Sigmoid colon (tissue), 7 donors: ENCODE measurements around the gene C4BPA. TPM values are rescaled to one million over a fixed set of nuclear protein-coding genes. Genes with fewer than 3 reads are reported as not detected.

Experiments
- DNase-seq: peaks from one replicate; pipeline ENCODE4 v3.0.0-alpha.2; 2019
- H3K27ac ChIP-seq, 4 donors: fragments of 200-600 bp; sonication (generic); one replicate each; pipeline ENCODE4 v1.5.1; 2016 to 2019; ENCODE audit warnings: mild to moderate bottlenecking in 1 of 4
- H3K27me3 ChIP-seq, 3 donors: fragments of 200-600 bp; sonication (generic); one replicate each; pipeline ENCODE4 v1.5.1; 2019; ENCODE audit warnings: mild to moderate bottlenecking in 1 of 3
- H3K36me3 ChIP-seq, 4 donors: fragments of 200-600 bp; sonication (generic); one replicate each; pipeline ENCODE4 v1.5.1; 2016 to 2019
- H3K4me1 ChIP-seq, 4 donors: fragments of 200-600 bp; sonication (generic); one replicate each; pipeline ENCODE4 v1.5.1; 2017 to 2019
- H3K4me3 ChIP-seq, 4 donors: fragments of 200-600 bp; sonication (generic); one replicate each; pipeline ENCODE4 v1.5.1; 2017 to 2019; ENCODE audit warnings: mild to moderate bottlenecking in 2 of 4, moderate library complexity in 1 of 4
- H3K9me3 ChIP-seq, 4 donors: fragments of 200-600 bp in 3 of 4; sonication (generic) in 3 of 4; one replicate each; pipeline versions ENCODE4 v1.5.1 to v1.6.1; 2013 to 2019
- EP300 ChIP-seq, 4 donors: sonication (generic); formaldehyde crosslinking; IDR thresholded peaks; one replicate each; pipeline ENCODE4 v1.6.1; 2017; ENCODE audit warnings: antibody characterized with exemption in 4 of 4
- POLR2A ChIP-seq, 2 donors: fragments of 450-650 bp; IDR thresholded peaks; one replicate each; pipeline ENCODE4 v1.6.1; 2016; ENCODE audit warnings: antibody characterized with exemption in 2 of 2, mild to moderate bottlenecking in 2 of 2, moderate library complexity in 2 of 2
- POLR2AphosphoS5 ChIP-seq, 4 donors: sonication (generic); formaldehyde crosslinking; IDR thresholded peaks; one replicate each; pipeline ENCODE4 v1.6.1; 2017; ENCODE audit warnings: antibody characterized with exemption in 4 of 4
- WGBS, 2 donors: extraction: QIAGEN DNeasy Blood & Tissue Kit; methylation state at CpG; one replicate each; pipeline ENCODE4 v1.1.7; 2013; 5-methylcytosine and 5-hydroxymethylcytosine counted together
- intact Hi-C: fragments of 100-400 bp; cut with DNase I; formaldehyde crosslinking; loops from one replicate; pipeline ENCODE4 v1.15.1; 2023
- polyA plus RNA-seq, 3 donors: library from polyadenylated mRNA; stranded (reverse); fragments of 200-250 nt; gene quantifications; one replicate each; pipeline ENCODE4 v1.2.3, GENCODE V29; 2013
- total RNA-seq, 4 donors: library from RNA; depleted of rRNA; stranded (reverse); fragments of >200 nt; gene quantifications; one replicate each; pipeline ENCODE4 v1.1.0, GENCODE V29; 2016
- TF ChIP-seq, protein P1 (sequence below), 4 experiments: fragments of 450-650 bp in 3 of 4; fragments of 200-600 bp in 1 of 4; IDR thresholded peaks; one replicate each; pipeline ENCODE4 v1.5.1; 2016 to 2019; ENCODE audit warnings: antibody characterized with exemption in 4 of 4, mild to moderate bottlenecking in 3 of 4, moderate library complexity in 2 of 4
- donor health status: healthy with polysubstance abuse.
- donor health status: Bipolar disorder and iron deficiency.
- donor health status: healthy.

C4BPA gene
- total and polyA plus RNA-seq, 7 donors = 1.2 to 6.4 (median 2.5) TPM; not detected in 4

DNA sequence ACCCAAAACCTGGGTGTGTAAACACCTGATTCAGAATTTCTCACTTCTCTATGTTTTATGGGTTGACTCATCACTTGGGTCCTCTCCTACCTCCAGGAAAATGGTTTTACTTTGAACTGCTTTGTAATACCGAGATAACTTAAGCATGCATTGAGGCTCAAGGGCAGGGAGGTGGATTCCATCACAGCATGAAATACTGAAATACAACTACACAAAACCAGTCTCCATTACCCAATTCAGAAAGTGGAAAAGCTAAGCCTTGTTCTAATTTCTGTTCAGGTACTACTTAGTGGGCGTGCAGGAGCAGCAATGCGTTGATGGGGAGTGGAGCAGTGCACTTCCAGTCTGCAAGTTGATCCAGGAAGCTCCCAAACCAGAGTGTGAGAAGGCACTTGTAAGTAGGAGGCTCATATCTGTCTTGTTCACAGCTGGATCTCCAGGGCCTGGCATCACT, 6.1 kb upstream of the C4BPA start:
- Histone ChIP-seq H3K4me1 (no peaks in the 10 kb centered on the region), H3K27me3 (no peaks in the 10 kb centered on the region), H3K9me3 (no peaks in the 10 kb centered on the region), H3K27ac (no peak overlapping the region), H3K36me3 (no peaks in the 10 kb centered on the region), H3K4me3 (no peak overlapping the region)
- intact Hi-C loops = no loop called here
- 77 to 81% methylated on average over 3 of the region's 3 CpGs for WGBS, 2 donors
- no peak for TF ChIP-seq EP300 (IDR thresholded peaks at IDR 0.05)
- TF ChIP-seq POLR2A (IDR thresholded peaks at IDR 0.05) = no peak
- TF ChIP-seq, protein P1, sequence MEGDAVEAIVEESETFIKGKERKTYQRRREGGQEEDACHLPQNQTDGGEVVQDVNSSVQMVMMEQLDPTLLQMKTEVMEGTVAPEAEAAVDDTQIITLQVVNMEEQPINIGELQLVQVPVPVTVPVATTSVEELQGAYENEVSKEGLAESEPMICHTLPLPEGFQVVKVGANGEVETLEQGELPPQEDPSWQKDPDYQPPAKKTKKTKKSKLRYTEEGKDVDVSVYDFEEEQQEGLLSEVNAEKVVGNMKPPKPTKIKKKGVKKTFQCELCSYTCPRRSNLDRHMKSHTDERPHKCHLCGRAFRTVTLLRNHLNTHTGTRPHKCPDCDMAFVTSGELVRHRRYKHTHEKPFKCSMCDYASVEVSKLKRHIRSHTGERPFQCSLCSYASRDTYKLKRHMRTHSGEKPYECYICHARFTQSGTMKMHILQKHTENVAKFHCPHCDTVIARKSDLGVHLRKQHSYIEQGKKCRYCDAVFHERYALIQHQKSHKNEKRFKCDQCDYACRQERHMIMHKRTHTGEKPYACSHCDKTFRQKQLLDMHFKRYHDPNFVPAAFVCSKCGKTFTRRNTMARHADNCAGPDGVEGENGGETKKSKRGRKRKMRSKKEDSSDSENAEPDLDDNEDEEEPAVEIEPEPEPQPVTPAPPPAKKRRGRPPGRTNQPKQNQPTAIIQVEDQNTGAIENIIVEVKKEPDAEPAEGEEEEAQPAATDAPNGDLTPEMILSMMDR (IDR thresholded peaks at IDR 0.05) = no peak
- no peak for TF ChIP-seq POLR2AphosphoS5 (IDR thresholded peaks at IDR 0.05)
- no peak for DNase-seq

DNA sequence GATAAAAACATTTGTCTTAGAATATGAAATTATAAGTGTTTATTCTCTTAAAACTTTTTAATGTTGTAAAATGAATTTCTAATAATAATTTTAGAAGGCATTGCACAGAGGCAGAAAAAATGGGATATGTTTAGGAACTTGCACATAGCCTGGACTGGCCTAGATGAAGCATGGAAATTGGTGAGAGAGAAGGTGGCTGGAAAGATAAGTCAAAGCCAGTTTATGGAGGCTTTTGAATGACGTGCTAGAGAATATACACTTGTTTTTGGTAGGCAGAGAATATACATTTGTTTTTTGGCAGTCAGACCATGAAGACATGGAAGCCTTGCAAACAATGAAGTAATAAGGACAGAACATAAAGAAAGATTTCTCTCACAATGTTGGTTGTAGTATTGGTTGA, 2.3 kb upstream of the C4BPA start:
- H3K4me3 ChIP-seq = no peak overlapping the region
- H3K36me3 ChIP-seq = no peaks in the 10 kb centered on the region
- no peak for TF ChIP-seq EP300 (IDR thresholded peaks at IDR 0.05)
- no peak for TF ChIP-seq POLR2A (IDR thresholded peaks at IDR 0.05)
- TF ChIP-seq, protein P1 (IDR thresholded peaks at IDR 0.05) = no peak
- no peak for TF ChIP-seq POLR2AphosphoS5 (IDR thresholded peaks at IDR 0.05)
- no peaks in the 10 kb centered on the region for H3K27me3 ChIP-seq
- H3K9me3 ChIP-seq = no peaks in the 10 kb centered on the region
- H3K4me1 ChIP-seq = no peaks in the 10 kb centered on the region
- intact Hi-C loops = no loop called here
- 92% methylated on average over 1 of the region's 1 CpG for WGBS, 2 donors
- DNase-seq = no peak
- no peak overlapping the region for H3K27ac ChIP-seq

DNA sequence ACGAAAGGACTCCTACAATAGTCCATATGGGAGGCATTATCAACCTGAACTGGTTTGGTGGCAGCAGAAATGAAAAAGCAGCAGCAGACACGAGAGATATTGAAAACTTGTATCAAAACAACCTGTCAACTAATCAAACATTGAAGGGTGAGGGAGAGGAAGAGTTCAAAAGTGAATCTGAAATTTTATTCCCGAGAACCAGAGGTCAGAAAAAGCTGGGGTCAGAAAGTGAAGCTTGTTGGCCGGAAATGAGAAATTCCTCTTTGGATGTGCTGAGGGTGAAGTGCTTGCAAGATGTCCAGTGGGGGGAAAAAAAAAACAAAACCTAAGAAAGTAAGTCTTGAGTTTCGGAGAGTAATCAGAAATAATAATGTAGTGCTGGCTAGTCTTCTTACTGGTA, 1.9 kb upstream of the C4BPA start:
- no peak for DNase-seq
- H3K27ac ChIP-seq = no peak overlapping the region
- no peaks in the 10 kb centered on the region for H3K9me3 ChIP-seq
- H3K4me3 ChIP-seq = no peak overlapping the region
- no peaks in the 10 kb centered on the region for H3K4me1 ChIP-seq
- no peaks in the 10 kb centered on the region for H3K36me3 ChIP-seq
- TF ChIP-seq, protein P1 (IDR thresholded peaks at IDR 0.05) = no peak
- TF ChIP-seq EP300 (IDR thresholded peaks at IDR 0.05) (no peak), POLR2AphosphoS5 (IDR thresholded peaks at IDR 0.05) (no peak), POLR2A (IDR thresholded peaks at IDR 0.05) (no peak)
- 82 to 87% methylated on average over 5 of the region's 5 CpGs for WGBS, 2 donors
- intact Hi-C loops = no loop called here
- H3K27me3 ChIP-seq = no peaks in the 10 kb centered on the region

DNA sequence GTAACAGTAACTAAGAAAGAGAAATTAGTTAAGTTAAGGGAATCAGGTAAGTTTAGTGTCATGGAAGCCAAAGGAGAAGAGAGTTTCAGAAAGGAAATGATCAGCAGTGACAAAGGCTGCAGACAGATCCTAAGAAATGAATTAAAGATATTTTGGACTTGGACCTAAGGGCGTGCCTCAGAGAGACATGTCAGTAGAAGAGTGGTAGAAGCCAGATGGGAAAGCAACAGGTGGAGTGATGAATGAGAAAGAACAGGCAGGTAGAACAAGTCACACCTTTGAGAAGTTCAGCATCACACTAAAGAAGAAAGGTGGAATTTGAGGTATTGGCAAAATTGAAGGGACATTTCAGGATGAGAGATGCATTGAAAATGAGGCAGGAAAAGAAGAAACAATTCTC, 1.4 kb upstream of the C4BPA start:
- DNase-seq = no peak
- WGBS, 2 donors = 29 to 72% methylated on average over 1 of the region's 1 CpG
- Histone ChIP-seq H3K36me3 (no peaks in the 10 kb centered on the region), H3K27me3 (no peaks in the 10 kb centered on the region), H3K4me3 (no peak overlapping the region), H3K4me1 (no peaks in the 10 kb centered on the region), H3K27ac (no peak overlapping the region), H3K9me3 (no peaks in the 10 kb centered on the region)
- intact Hi-C loops = no loop called here
- TF ChIP-seq POLR2A (IDR thresholded peaks at IDR 0.05) (no peak), EP300 (IDR thresholded peaks at IDR 0.05) (no peak), POLR2AphosphoS5 (IDR thresholded peaks at IDR 0.05) (no peak)
- TF ChIP-seq, protein P1 (IDR thresholded peaks at IDR 0.05) = no peak

DNA sequence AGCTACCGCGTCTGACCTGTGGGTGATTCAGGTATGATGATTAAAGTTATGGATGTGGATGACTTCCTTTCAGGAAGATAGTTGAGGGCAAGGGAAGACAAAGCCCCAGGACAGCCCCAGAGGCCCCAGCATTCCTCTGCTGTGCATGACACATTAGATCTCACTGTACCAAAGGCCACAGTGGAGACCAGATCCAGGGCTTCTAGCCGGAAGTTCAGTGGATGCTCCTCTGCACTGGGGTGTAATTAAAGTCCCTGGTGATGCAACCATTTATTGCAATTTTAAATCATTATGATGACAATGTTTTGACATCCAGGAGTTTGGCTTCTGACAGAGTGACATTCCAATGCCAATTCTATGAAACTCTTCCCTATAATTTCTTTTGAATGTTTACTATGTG, 5.0 kb downstream of the C4BPA start:
- TF ChIP-seq EP300 (IDR thresholded peaks at IDR 0.05) (no peak), POLR2A (IDR thresholded peaks at IDR 0.05) (no peak), POLR2AphosphoS5 (IDR thresholded peaks at IDR 0.05) (no peak)
- TF ChIP-seq, protein P1 (IDR thresholded peaks at IDR 0.05) = no peak
- no peaks in the 10 kb centered on the region for H3K4me1 ChIP-seq
- H3K9me3 ChIP-seq = no peaks in the 10 kb centered on the region
- 87 to 92% methylated on average over 3 of the region's 3 CpGs for WGBS, 2 donors
- no peaks in the 10 kb centered on the region for H3K27me3 ChIP-seq
- intact Hi-C loops = no loop called here
- no peak for DNase-seq
- no peaks in the 10 kb centered on the region for H3K36me3 ChIP-seq
- no peak overlapping the region for H3K27ac ChIP-seq
- no peak overlapping the region for H3K4me3 ChIP-seq
